Neuronal stem cell (in vitro differentiated cells): ENCODE data around the gene PNLIPRP2.
A peak's percentile ranks its signal among the peaks of the same experiment; 100 is the strongest.

Experiments
- DNase-seq: peaks from one replicate; pipeline ENCODE4 v3.0.0-alpha.2; 2013; ENCODE audit warnings: low spot score
- H2AFZ ChIP-seq: one replicate; pipeline ENCODE4 v1.6.1; 2013; ENCODE audit warnings: mild to moderate bottlenecking, low read length, inconsistent platforms
- H2AK5ac ChIP-seq: 2 replicates; pipeline ENCODE4 v1.6.1; 2013; ENCODE audit warnings: low read depth, mild to moderate bottlenecking, inconsistent platforms, low read length, moderate library complexity, mixed read lengths
- H2BK120ac ChIP-seq: 2 replicates; pipeline ENCODE4 v1.6.1; 2013; ENCODE audit warnings: low read depth, mild to moderate bottlenecking, inconsistent platforms, low read length, moderate library complexity, mixed read lengths
- H2BK12ac ChIP-seq: one replicate; pipeline ENCODE4 v1.6.1; 2013; ENCODE audit warnings: low read length, inconsistent platforms
- H2BK15ac ChIP-seq: 2 replicates; pipeline ENCODE4 v1.6.1; 2013; ENCODE audit warnings: mild to moderate bottlenecking, low read length, inconsistent platforms, mixed read lengths
- H2BK5ac ChIP-seq: one replicate; pipeline ENCODE4 v1.6.1; 2013; ENCODE audit warnings: inconsistent platforms, mild to moderate bottlenecking, low read length, moderate library complexity
- H3K14ac ChIP-seq: one replicate; pipeline ENCODE4 v1.6.1; 2013; ENCODE audit warnings: low read length, inconsistent platforms
- H3K18ac ChIP-seq: 2 replicates; pipeline ENCODE4 v1.6.1; 2013; ENCODE audit warnings: low read length, inconsistent platforms
- H3K23ac ChIP-seq: 2 replicates; pipeline ENCODE4 v1.6.1; 2013; ENCODE audit warnings: low read depth, mild to moderate bottlenecking, mixed read lengths, low read length, inconsistent platforms; ENCODE audit not compliant: poor library complexity
- H3K27ac ChIP-seq: replicated peaks from 3 replicates; pipeline ENCODE4 v1.5.1; 2013; ENCODE audit warnings: low read length, inconsistent platforms
- H3K27me3 ChIP-seq, 3 experiments: 2 replicates each; pipeline ENCODE4 v1.6.1; 2013; ENCODE audit warnings: low read length in 3 of 3, mild to moderate bottlenecking in 2 of 3, inconsistent platforms in 1 of 3, low read depth in 1 of 3, mixed read lengths in 1 of 3, moderate library complexity in 1 of 3; ENCODE audit not compliant: control insufficient read depth in 3 of 3, insufficient read depth in 3 of 3
- H3K36me3 ChIP-seq, 2 donors: replicated peaks in 1 of 2; 2 replicates each; pipeline ENCODE4 v1.6.1; 2013; ENCODE audit warnings: low read length in 2 of 2; ENCODE audit not compliant: control insufficient read depth in 2 of 2, insufficient read depth in 2 of 2
- H3K4ac ChIP-seq: 2 replicates; pipeline ENCODE4 v1.6.1; 2013; ENCODE audit warnings: inconsistent platforms, mild to moderate bottlenecking, low read length, moderate library complexity
- H3K4me1 ChIP-seq, 2 donors: 1 replicate in 1 of 2; 2 replicates in 1 of 2; pipeline ENCODE4 v1.6.1; 2013; ENCODE audit warnings: low read length in 2 of 2, low read depth in 1 of 2; ENCODE audit not compliant: control insufficient read depth in 2 of 2, insufficient read depth in 1 of 2
- H3K4me2 ChIP-seq: one replicate; pipeline ENCODE4 v1.6.1; 2013; ENCODE audit warnings: mild to moderate bottlenecking, low read length, inconsistent platforms; ENCODE audit not compliant: insufficient read depth, poor library complexity, severe bottlenecking
- H3K4me3 ChIP-seq, 2 donors: 2 replicates each; pipeline ENCODE4 v1.5.1; 2013; ENCODE audit warnings: low read length in 2 of 2, mild to moderate bottlenecking in 2 of 2, inconsistent platforms in 1 of 2, moderate library complexity in 1 of 2
- H3K79me1 ChIP-seq: one replicate; pipeline ENCODE4 v1.6.1; 2013; ENCODE audit warnings: low read depth, mild to moderate bottlenecking, inconsistent platforms, low read length, moderate library complexity
- H3K9ac ChIP-seq: one replicate; pipeline ENCODE4 v1.6.1; 2013; ENCODE audit warnings: mild to moderate bottlenecking, low read depth, low read length, inconsistent platforms; ENCODE audit not compliant: poor library complexity
- H3K9me3 ChIP-seq, 2 donors: replicated peaks in 1 of 2; 2 replicates each; pipeline versions ENCODE3 to v1.6.1; 2013; ENCODE audit warnings: low read length in 2 of 2, mild to moderate bottlenecking in 2 of 2, inconsistent platforms in 1 of 2, low read depth in 1 of 2, mixed read lengths in 1 of 2, moderate library complexity in 1 of 2; ENCODE audit not compliant: control insufficient read depth in 2 of 2, insufficient read depth in 1 of 2
- H4K8ac ChIP-seq: one replicate; pipeline ENCODE4 v1.6.1; 2013; ENCODE audit warnings: low read depth, mild to moderate bottlenecking, inconsistent platforms, low read length, moderate library complexity
- H4K91ac ChIP-seq: one replicate; pipeline ENCODE4 v1.6.1; 2013; ENCODE audit warnings: low read length, low read depth, mild to moderate bottlenecking, inconsistent platforms; ENCODE audit not compliant: poor library complexity
- WGBS, 2 donors: extraction: QIAGEN DNeasy Blood & Tissue Kit; methylation state at CpG; one replicate each; pipeline ENCODE4 v1.1.7; 2013; ENCODE audit warnings: missing lambda C conversion rate in 2 of 2, mixed read lengths in 1 of 2; ENCODE audit not compliant: insufficient read length in 2 of 2, insufficient replicate concordance in 1 of 2; ENCODE audit errors: extremely low coverage in 2 of 2; 5-methylcytosine and 5-hydroxymethylcytosine counted together

Gene PNLIPRP2

DNA sequence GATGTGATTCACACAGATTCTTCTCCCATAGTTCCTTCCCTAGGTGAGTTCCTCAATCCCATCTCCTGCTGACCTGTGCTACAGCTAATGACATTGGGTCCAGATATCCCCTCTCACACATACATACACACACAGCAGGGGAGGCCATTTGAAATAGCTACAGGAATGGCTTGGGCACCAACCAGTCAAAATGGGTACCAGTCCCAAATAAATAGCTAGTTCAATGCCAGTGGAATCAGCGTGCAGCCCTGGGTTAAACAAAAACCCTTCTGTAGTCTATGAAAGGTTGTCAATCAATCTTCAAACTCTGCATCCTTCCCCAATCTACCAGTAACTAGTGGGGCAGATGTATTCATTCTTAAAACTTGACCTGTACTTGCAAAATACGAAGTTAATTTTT is 9.3 kb downstream of the PNLIPRP2 start:
- DNase-seq = no peak
- Histone ChIP-seq H2AFZ (no peak overlapping the region), H3K79me1 (no peaks in the 10 kb centered on the region), H3K27ac (no peak overlapping the region), H2BK15ac (no peak overlapping the region), H2BK120ac (no peak overlapping the region), H3K4me1 (peaks cover 0 to 20% of the 10 kb centered on the region in 2 donors), H3K4me2 (no peak overlapping the region), H3K27me3 (peaks cover 0 to 32% (median 0%) of the 10 kb centered on the region in 3 experiments), H4K8ac (no peak overlapping the region), H3K14ac (no peak overlapping the region), H3K4ac (no peak overlapping the region), H3K36me3 (no peaks in the 10 kb centered on the region), H2BK5ac (no peak overlapping the region), H3K9ac (no peak overlapping the region), H4K91ac (no peak overlapping the region), H2BK12ac (no peak overlapping the region), H3K4me3 (no peak overlapping the region), H3K9me3 (no peaks in the 10 kb centered on the region), H2AK5ac (no peak overlapping the region), H3K18ac (no peak overlapping the region), H3K23ac (no peak overlapping the region)
- WGBS, 2 donors = no CpG with 5 or more reads among the region's 2 CpGs

GRCh38 chr10:116631871-116632295 is 11.1 kb downstream of the PNLIPRP2 start:
- Histone ChIP-seq H3K4ac (no peak overlapping the region), H3K4me2 (no peak overlapping the region), H4K8ac (no peak overlapping the region), H2BK120ac (no peak overlapping the region), H2BK12ac (no peak overlapping the region), H3K36me3 (no peaks in the 10 kb centered on the region), H2AFZ (no peak overlapping the region), H3K79me1 (no peaks in the 10 kb centered on the region), H3K23ac (peak overlapping the region; percentile 23), H3K27ac (no peak overlapping the region), H3K27me3 (peaks cover 0 to 21% (median 0%) of the 10 kb centered on the region in 3 experiments), H2AK5ac (peak overlapping the region; percentile 39), H3K4me3 (no peak overlapping the region), H3K9me3 (no peaks in the 10 kb centered on the region), H2BK5ac (no peak overlapping the region), H2BK15ac (peak overlapping the region; percentile 73), H4K91ac (no peak overlapping the region), H3K18ac (peak overlapping the region; percentile 70), H3K9ac (no peak overlapping the region), H3K4me1 (peaks cover 0 to 20% of the 10 kb centered on the region in 2 donors), H3K14ac (no peak overlapping the region)
- DNase-seq = no peak
- WGBS, 2 donors = no CpG with 5 or more reads among the region's 6 CpGs

DNA sequence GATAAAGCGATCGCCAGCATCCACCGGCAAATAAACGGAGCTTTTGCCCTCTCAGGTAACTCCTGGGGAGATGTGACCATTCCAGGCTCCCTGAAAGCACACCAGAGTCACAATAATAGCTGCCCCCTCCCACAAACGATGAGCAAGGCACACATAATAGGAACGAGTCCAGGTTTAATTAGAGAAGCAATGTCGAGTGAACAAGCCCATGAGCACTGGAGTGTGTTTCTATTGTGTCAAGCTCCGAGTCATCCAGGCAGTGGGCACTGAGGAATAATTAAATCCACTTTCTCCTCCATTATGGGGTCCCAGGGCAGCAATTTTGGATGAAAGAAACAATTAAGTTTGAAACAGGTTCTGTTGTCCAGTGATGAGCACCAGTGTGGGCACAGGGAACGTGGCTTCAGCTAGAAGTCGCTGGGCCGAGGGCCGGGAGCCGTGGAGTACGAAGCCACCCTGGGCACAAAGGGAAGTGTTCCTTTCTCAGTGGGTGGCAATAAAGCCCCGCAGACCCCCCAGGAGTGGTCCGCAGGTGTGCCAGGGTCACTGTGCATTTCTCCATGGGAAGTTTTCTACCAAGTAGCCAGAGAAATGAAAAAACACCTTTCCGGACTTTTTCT is 12.0 kb downstream of the PNLIPRP2 start:
- H2AK5ac ChIP-seq = no peak overlapping the region
- no peak overlapping the region for H3K23ac ChIP-seq
- H3K79me1 ChIP-seq = no peaks in the 10 kb centered on the region
- no peak overlapping the region for H3K18ac ChIP-seq
- H3K9ac ChIP-seq = no peak overlapping the region
- no peak overlapping the region for H3K14ac ChIP-seq
- H3K36me3 ChIP-seq = no peaks in the 10 kb centered on the region
- no peak overlapping the region for H2AFZ ChIP-seq
- H3K4me1 ChIP-seq = peaks cover 0 to 20% of the 10 kb centered on the region in 2 donors
- H2BK15ac ChIP-seq = no peak overlapping the region
- H2BK5ac ChIP-seq = no peak overlapping the region
- H3K9me3 ChIP-seq = no peaks in the 10 kb centered on the region
- H4K91ac ChIP-seq = no peak overlapping the region
- no peak overlapping the region for H3K4ac ChIP-seq
- no peak overlapping the region for H2BK12ac ChIP-seq
- peaks cover 0 to 12% (median 0%) of the 10 kb centered on the region in 3 experiments for H3K27me3 ChIP-seq
- H3K4me3 ChIP-seq = no peak overlapping the region
- H2BK120ac ChIP-seq = no peak overlapping the region
- no peak overlapping the region for H3K27ac ChIP-seq
- H4K8ac ChIP-seq = no peak overlapping the region
- WGBS, 2 donors = no CpG with 5 or more reads among the region's 17 CpGs
- no peak for DNase-seq
- H3K4me2 ChIP-seq = no peak overlapping the region

DNA sequence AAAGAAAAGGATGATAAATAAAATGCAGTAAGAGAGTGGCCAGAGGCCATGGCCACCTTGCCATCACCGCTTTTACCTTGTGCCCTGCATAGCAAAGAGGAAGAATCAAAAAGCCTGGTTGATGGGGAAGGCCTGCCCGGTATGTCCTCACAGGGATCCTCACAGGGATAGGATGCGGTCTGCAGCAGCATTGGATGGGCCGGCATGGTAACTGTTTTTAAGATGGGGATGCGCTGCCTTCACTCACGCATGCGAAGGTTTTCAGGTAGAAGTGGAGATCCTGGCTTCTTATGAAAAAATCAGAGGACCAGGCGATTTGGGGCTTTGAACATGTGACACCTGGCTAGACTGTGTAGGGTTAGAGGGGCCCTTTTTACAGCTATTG is 12.5 kb downstream of the PNLIPRP2 start:
- Histone ChIP-seq H3K23ac (no peak overlapping the region), H3K4ac (no peak overlapping the region), H3K36me3 (no peaks in the 10 kb centered on the region), H3K27ac (no peak overlapping the region), H2BK5ac (no peak overlapping the region), H3K79me1 (no peaks in the 10 kb centered on the region), H3K4me1 (peaks cover 0 to 20% of the 10 kb centered on the region in 2 donors), H3K4me3 (no peak overlapping the region), H3K27me3 (peaks cover 0 to 9% (median 0%) of the 10 kb centered on the region in 3 experiments), H3K9me3 (no peaks in the 10 kb centered on the region), H2BK120ac (no peak overlapping the region), H2AK5ac (no peak overlapping the region), H3K18ac (no peak overlapping the region), H2BK15ac (no peak overlapping the region), H2BK12ac (no peak overlapping the region), H3K9ac (no peak overlapping the region), H4K91ac (no peak overlapping the region), H2AFZ (no peak overlapping the region), H3K14ac (no peak overlapping the region), H3K4me2 (no peak overlapping the region), H4K8ac (no peak overlapping the region)
- no peak for DNase-seq
- WGBS, 2 donors = no CpG with 5 or more reads among the region's 8 CpGs
